GM21360 (cell line): ENCODE measurements around the gene CALD1.

Experiments
- ATAC-seq: cut with Tn5 transposase; IDR thresholded peaks from one replicate; pipeline ENCODE4 v1.9.1; 2021; ENCODE audit warnings: mild to moderate bottlenecking, moderate library complexity; ENCODE audit not compliant: unreplicated experiment

CALD1 gene

DNA sequence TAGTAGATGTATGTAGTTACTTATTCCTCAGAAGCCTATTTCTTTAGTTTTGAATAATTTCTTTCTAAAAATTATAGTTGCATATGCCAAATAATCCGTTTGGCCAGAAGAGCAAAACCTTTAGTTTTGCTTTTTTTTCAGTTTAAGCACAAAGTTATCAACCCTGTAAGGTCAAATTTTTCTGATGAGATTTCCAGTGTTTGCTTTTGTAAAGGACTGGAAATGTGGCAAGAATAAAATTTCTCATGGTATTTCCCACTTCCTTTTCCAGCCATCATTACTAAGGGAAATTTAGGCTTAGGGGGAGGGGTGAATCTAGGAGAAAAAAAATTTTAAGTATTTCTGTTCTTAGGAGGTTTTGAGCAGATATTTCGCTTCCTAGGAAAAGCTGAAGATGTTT is 7.6 kb downstream of the CALD1 start:
- ATAC-seq: no peak

DNA sequence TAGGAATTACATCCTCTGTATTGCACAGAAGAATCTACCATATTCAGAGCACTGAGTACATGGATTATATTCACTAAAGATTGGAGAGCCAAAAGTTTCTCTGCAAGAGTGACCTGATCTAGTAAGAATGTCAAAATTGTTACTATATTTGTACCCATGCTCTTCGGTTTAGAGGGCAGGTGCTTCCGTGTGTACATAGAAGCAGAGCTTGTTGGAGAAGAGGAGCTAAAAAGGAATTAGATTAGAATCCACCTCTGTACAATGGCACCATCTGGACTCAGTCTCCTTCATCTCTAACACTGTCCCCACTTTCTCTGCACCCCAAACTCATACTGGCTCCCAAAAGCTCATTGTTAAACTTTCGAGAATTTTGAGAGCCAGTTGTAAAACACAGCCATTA is 8.3 kb downstream of the CALD1 start:
- ATAC-seq: no peak

DNA sequence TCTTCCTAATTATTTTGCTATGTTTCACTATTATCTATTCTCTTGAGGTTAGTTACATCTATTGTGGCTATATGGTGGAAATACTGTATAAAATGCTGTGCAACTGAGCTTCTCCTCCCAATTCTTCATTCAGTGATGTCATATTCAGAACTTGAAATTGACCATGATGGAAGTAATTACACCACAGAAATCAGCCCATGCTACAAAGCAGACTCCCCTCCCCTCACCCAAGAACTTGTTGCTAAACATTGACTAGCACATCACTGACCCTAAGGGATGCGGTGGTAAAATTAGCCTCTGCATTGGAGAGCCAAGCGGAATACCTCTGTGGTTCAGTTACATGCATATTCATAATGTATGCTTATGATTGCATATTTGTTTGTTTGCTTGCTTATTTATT is 8.8 kb downstream of the CALD1 start:
- ATAC-seq: no peak

DNA sequence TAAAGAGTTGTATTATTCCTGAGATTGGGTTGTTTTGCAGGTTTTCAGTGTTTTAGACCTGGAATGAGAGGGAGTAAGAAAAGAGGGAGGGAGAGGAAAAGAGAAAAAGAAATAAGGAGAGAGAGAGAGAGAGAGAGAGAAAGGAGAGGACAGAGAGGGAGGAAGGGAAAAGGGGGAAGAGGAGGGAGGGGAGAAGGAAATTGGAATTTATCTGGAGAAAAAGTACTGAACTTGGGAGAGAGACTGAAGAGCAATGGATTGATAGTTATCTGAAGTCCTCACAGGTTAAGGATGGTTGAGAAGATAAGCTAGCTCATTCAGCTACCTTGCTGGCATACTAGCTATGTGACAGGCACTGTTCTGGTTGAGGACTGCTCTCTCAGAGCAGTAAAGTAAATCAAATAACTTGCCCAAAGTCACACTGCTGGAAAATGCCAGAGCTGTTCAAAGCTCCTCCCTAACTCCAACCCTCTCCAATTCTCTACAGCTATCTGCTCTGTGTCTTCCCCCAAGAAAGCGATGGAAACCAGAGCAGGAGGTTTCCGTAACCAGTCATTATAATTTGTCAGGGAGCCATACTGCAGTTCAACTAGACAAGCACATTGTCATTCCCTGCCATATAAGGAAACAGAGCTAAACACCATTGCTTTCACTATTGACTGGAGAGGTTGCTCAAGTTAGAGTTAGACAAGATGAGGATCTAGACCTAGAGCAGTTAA is 10.7 kb downstream of the CALD1 start:
- no peak for ATAC-seq

DNA sequence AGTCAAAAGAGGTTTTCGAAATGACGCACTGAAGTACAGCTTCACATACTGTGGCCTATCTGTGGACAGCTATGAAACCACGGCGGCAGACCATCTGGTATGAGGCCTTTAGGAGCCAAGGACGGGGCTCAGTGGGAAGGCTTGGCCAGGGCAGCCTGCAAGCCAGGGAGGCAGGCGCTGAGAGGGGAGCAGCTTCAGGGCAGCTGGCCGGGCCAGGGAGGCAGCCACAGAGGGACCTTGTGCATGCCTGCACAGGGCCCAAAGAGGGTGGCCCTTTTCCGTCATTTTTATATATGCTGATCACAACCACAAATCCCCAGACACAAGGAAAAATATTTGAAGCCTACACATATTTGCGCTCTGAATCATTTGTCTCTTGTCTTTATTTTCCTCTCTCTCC is 13.5 kb downstream of the CALD1 start:
- no peak for ATAC-seq

DNA sequence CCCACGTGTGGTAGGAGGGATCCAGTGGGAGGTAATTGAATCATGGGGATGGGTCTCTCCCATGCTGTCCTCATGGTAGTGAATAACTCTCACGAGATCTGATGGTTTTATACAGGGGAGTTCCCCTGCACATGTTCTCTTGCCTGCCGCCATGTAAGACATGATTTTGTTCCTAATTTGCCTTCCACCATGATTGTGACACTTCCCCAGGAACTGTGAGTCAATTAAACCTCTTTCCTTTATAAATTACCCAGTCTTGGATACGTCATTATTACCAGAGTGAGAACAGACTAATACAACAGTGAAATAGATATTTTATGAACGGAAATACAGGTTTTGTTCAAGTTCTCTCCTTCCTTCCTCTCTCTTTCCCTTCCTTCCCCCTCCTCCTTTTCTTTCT is 15.8 kb downstream of the CALD1 start:
- ATAC-seq: no peak

DNA sequence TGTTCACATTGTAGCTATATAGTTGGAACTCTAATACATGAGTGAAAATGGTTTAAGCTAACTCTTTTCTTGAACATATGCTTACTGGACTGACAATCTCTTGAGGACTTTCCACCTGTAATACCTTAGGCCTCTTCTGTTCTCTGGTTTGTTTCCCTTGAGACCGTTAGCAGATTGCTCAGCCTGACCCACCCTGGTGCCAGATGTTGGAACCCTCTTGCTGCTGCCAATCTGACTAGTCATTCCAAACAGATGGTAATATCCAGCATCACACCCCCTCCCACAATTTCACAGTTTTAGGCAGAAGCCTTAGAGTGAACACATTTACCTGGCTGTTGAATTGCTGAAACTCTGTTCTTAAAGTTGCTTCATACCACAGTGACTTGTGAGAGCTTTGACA is 18.7 kb downstream of the CALD1 start:
- no peak for ATAC-seq

DNA sequence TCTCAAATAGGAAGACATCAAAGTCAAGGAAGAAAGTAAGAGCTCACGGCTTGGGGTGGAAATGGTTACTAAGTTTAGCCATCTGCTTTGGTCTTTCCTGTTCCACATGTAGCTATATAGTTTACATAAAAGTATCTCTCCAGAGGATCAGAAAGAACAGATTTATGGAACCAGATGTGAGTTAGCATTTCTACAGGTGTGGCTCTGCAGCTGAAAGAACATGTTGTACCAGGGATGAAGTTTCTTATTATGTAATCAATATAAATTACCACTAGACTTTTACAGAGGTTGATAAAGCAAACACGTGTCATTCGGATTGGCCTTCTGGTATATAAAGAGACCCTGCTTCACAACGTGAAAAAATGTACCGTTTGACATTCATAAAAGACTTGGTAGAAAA is 19.9 kb downstream of the CALD1 start:
- no peak for ATAC-seq

DNA sequence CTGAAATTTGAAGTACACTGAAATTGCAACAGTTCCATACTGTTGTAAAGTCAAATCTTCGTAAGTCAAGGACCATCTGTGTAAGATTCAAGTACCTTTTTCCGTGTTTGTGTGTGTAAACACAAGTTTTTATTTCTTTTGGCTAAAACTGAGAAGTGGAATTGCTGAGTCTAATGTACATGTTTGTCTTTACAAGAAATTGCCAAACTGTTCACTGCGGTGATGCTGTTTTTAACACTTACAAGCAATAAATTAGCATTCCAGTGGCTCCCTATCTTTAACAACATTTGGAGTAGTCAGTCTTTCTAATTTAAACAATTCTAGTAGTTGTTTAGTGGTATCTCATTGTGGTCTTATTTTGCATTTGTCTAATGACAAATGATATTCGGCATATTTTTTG is 23.3 kb downstream of the CALD1 start:
- no peak for ATAC-seq

DNA sequence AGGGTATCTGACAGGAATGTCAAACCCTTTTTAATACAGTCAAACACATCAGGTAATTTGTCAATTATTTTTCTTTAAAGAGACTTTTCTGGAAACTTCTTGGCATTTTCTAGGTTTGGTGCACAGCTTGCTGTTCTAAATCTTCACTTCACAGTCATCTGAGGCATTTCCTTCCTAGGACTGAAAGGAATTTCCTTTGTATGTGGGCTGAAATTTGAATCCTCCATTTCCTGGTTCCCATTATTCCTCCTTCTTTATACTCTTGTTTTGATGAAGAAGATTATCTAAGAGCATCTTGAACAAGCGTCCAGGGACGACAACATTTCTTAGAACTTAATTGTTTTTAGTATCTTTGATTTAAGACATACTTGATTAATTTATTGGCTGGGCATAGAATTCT is 24.9 kb downstream of the CALD1 start:
- ATAC-seq: no peak

DNA sequence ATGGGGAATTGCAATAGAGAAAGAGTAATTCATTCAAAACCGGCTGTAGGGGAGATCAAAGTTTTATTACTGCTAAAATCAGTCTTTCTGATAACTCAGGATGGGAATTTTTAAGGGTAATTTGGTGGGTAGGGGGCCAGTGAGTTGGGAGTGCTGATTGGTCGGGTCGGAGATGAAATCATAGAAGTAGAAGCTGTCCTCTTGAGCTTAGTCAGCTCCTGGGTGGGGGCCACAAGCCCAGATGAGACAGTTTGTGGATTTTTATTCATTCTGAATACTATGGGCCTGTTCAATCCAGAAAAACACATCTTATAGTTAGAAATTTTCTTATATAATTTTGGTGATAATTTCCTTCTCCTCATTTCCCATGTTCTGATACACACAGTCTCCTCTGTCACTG is 25.4 kb downstream of the CALD1 start:
- no peak for ATAC-seq

DNA sequence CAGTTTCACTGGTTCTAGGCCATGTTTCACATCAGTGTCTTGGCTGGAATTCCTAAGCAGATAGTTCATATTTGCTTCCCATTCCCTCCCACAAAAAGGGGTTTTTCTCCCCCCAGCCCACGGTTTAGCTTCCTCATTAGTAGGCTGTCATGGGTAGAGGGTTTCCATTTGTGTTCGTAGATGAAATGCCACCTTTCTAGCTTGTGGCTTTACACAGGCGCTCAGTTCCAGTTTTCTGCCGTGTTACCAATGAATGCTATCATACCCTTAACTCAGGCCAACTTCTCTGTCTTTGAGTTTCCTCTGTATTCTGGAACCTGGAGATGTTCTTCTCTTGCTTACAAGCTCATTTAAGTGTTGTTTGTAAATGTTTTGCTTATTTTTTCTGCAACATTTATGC is 26.8 kb downstream of the CALD1 start:
- no peak for ATAC-seq

DNA sequence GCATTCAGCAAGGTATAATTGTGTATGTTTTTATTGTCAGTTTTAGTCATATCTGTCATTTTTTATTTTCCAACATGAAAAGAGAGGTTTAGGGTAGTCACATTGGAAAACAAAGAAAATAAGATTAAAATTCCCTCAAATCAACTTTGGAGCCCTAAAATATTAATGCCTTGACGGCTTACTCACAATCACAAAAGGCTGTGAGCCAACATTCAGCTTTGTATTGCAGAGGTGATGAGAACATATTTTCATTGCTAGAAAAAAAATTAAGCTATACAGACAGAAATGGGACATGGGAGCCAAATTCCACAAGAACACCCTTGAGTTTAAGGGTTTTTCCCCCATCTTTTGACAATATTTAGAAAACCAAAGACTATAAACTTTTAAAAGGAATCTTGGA is 30.2 kb downstream of the CALD1 start:
- ATAC-seq: no peak

DNA sequence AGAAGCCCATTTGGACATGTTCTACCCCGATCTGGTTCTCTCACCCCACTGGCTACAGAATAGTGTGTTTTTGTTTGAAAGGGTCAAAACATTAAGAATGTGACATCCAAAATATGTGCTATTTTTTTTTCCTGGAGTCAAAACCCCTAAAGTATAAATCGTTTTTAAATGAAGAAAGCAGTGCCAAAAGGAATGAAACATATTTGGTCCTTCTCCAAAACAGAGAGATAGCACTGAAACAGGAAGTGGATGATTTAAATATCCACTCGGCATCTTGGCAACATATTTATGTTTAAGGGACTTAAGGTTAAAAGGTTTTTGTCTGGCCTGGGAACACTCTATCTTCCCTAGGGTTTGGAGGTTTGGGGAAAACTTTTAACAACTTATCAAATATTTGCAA is 32.3 kb downstream of the CALD1 start:
- no peak for ATAC-seq

DNA sequence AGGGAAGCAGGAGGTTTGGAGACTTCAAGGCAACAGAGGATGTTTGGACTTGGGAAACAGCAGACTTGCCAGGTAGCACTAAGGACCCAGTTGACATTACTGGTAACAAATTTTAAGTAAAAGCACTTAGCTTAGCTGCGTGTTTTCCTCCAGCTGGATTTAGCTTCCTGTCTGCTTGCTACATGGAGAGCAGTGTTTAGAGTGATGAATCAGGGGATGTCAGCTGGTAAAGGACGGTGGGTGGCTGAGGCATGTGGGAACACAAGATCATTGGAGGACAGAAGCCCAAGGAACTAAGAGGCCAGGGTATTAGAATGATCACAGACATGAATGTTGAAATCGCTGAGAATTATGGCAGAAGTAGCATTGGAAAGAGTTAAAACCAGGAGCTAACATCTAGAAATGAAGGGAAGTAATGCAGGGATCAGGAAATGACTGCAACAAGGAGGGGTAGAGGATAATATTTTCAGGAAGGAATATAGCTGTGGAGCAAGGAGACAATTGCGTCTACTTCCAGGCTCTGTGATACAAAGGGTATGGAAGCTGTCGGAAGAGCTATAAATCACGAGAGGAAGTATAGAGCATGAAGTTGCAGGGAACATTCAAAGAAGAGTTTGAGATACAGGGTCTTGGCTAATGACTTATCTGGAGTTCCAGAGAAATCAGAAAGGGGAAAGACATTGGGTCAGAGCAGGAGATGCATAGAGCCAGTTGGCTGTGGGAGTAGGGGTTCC is 34.4 kb downstream of the CALD1 start:
- ATAC-seq: no peak

DNA sequence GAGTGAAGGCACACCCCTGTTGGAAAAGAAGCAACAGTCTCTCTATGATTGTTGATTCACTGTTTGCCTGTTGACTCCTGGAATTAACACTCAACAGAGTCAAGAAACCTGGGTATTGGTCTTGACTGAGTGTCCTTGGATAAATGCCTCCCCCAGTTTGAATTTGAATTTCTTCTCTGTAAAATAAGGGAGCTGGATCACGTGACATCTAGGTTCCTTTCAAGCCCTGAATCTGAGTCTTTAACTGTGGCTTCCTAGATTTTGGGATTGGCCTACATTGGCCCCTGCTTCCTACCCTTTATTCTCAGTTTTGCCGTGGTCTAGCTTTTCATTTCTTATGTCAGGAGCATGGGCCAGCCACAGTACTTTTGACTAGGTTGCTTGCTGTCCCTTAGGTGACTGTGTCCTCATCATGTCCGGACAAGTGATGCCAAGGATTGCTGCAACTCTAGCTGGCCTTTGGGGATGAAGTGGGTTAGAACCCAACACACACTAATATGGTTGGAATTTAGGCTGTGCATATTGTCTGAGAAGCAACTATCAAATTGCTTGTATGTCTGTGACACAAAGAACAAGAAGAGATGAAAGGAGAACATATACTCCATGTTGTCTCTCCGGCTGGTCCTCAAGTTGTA is 35.4 kb downstream of the CALD1 start:
- ATAC-seq: no peak

DNA sequence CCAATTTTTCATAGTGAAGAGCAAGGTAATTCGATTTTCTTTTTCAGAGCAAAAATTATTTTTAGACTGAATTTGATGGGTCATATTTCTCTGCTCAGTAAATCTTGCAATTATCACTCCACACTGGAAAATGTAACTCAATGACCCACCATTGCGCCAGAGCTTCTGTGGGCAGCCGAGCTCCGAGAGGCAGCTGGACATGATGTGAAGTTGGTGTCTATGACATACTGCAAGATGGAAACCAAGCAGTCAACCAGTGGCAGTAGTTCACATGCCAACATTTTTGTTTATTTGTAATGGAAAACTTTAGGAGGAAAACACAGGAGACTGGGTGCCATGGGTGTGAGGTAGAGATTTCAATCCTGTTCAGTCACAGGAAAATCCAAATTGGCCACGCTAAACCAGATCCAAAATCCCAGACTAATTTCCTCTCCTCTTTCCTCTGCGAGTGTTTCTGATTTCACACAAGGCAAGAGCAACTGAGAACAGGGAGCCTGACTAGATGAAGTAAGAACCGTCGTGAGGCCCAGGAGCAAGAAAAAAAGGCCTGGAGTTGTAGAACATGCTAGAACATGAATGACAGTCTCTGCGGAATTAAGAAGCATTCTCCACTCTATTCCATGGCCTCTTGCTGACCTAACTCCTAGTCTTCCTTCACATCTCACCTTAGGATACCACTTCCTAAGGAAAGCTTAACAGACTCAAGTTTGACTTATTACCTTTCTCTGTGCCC is 39.3 kb downstream of the CALD1 start:
- no peak for ATAC-seq

DNA sequence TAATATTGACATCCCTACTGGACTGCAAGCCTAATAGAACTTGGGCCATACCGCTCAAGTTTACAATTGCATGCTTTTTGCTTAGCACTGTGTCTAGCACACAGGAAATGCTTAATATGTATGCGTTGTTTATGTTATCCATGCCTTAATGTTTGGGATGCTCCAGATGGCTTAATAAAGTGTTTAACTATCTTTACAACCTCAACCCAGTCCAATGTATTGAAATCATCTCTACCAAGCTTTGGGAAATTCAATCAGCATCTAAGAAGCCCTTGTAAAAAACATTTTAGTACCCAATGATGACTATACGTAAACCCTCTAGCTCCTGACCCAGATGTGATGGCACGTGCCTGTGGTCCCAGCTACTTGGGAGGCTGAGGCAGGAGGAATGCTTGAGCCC is 40.0 kb downstream of the CALD1 start:
- ATAC-seq: no peak

DNA sequence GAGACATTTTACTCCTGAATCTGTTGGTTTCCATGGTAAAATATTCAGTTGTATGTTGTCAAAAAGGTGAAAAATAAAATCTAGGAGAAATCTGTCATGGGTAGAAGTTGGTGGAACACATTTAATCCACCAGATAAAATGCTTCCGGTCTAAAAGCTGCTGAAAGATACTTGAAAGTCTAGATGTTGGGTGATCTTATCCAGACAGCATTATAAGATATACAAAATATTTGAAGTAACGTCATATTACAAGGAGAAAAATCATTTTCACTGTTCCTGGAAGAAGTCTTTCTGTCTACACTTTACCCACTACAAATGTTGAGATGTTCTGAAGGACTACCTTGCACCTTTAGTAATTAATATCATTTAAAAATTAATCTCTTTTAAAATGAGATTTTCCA is 40.9 kb downstream of the CALD1 start:
- ATAC-seq: no peak

DNA sequence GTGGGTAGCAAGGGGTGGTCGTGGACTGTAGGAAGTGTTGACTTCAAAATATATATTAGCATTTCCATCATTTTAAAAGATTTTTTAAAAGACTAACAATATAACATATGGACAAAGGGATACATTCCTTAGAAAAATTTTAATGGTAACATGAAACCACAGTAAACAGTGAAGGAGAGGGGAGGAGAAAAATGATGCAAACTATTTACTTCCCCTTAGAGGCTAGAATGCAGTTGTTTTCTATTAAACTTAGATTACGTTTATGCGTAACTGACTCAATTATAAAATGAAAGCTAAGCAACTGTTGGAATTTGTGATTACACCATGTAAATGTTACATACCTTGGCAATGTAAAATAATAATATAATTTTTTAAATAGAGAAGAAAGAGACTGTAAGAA is 41.3 kb downstream of the CALD1 start:
- ATAC-seq: no peak

DNA sequence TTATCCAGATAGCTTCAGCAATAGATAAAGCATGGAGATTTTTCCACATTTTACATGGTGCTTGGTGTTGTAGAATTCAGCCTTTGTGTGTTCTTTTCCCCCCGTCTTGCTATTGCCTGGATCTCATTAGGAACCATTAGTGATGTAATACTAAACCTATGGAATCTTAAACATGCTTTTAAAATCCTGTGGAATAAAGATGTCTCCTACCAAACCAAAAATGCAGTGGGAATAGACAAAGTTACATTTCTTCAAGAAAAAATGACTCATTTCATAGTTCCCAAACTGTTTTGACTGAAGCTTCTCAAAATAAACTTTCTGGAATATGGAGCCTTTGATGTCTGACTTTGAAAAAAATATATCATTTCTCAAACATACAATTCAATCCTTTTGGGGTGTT is 44.0 kb downstream of the CALD1 start:
- no peak for ATAC-seq

DNA sequence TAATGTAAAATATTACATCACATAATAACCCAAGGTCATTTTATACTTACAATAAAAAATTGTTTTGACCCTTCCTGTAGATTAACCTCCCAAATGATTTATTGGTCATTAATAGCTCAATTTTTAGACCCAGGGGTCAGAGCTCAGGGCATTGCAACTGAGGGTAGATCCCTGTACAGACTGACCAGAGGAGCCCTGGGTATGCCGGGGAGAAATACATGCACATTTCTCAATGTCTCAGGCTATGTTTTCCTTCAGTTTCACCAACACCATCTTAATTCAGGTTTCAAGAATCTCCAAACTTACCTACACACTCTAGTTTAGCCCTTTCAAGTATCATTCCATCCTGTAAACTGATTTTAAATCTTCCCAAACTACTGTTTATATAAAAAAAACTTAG is 46.2 kb downstream of the CALD1 start:
- no peak for ATAC-seq
